Stomach (tissue), 4 donors: ENCODE measurements around the gene RBM8A.
A peak's percentile ranks its signal among the peaks of the same experiment; 100 is the strongest.

Experiments
- CTCF ChIP-seq, 7 experiments: fragments of 450-650 bp in 4 of 7; fragments of 200-600 bp in 3 of 7; sonication (generic) in 3 of 7; IDR thresholded peaks; one replicate each; pipeline ENCODE4 v1.5.1; 2016 to 2019; ENCODE audit warnings: antibody characterized with exemption in 7 of 7, control low read depth in 2 of 7, mild to moderate bottlenecking in 1 of 7
- EP300 ChIP-seq: sonication (generic); formaldehyde crosslinking; IDR thresholded peaks from one replicate; pipeline ENCODE4 v1.6.1; 2017; ENCODE audit warnings: antibody characterized with exemption
- POLR2A ChIP-seq, 4 donors: fragments of 450-650 bp; IDR thresholded peaks; one replicate each; pipeline ENCODE4 v1.6.1; 2016; ENCODE audit warnings: antibody characterized with exemption in 4 of 4, control low read depth in 2 of 4, mild to moderate bottlenecking in 1 of 4, moderate library complexity in 1 of 4
- POLR2AphosphoS5 ChIP-seq, 3 donors: sonication (generic); formaldehyde crosslinking; IDR thresholded peaks; one replicate each; pipeline ENCODE4 v1.6.1; 2016; ENCODE audit warnings: antibody characterized with exemption in 3 of 3

GRCh38 chr1:145891143-145891542 lies 36.1 kb downstream of the RBM8A start:
- TF ChIP-seq POLR2A (IDR thresholded peaks at IDR 0.05) (no peak), CTCF (IDR thresholded peaks at IDR 0.05) (no peak), POLR2AphosphoS5 (IDR thresholded peaks at IDR 0.05) (peak in 2 of 3 donors; percentile 22 to 58), EP300 (no peak)
